HG03378 (cell line): ENCODE results near the gene GNL2.

Source experiments
- ATAC-seq: cut with Tn5 transposase; IDR thresholded peaks from one replicate; pipeline ENCODE4 v1.9.1; 2021; ENCODE audit warnings: mild to moderate bottlenecking, moderate library complexity; ENCODE audit not compliant: unreplicated experiment

The GNL2 gene

GRCh38 chr1:37517569-37517968 lies 78.2 kb downstream of the GNL2 start:
- ATAC-seq, result no peak
